Measurements from ENCODE around the gene PITPNM1.
"Not testable (repeated sequence)": the region's sequence is repeated elsewhere in the genome, so short reads cannot be mapped to it uniquely, and the experiment has no call there.

The PITPNM1 gene

GRCh38 chr11:67485873-67486361 is 19.2 kb downstream of the PITPNM1 start:
- DNase-seq, result peak; percentile 8

GRCh38 chr11:67484847-67485311 is 20.3 kb downstream of the PITPNM1 start:
- DNase-seq, result no peak

DNA sequence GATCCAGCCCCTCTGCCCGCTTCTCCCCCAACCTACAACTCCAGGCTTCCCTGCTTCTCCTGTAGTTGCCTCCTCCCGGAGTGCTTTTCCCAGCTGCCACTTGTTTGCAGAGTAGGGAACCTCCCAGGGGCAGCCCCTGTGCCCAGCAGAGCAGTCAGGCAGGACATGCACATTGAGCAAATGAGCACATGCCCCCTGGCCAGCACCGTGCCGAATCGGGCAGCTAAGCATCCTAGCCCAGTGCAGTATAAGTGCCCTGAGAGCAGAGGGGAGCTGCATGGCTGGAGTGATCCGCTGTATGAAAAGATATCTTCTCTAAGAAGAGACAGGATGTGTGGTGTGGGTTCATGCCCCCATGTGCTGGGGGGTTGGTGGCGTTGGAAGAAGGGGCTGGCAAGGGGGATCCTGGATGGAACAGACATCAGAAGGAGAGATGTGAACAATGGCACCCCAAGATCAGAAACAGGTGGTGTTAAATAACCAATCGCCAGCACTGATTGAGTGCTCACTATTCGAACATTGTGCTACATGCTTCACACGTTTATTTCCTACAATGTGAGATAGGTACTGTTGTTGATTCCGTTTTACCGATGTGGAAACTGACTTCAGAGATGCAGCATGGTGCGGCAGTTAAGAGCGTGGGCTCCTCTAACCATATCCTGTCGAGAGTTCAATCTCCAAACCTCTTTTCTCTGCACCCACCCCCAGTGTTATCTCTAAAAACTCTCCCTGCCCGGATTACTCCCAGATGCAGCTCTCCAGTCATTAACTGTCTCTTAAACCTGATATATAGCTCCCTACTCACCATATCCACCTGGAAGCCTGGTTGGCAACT is 21.1 kb downstream of the PITPNM1 start:
- DNase-seq, result no peak

DNA sequence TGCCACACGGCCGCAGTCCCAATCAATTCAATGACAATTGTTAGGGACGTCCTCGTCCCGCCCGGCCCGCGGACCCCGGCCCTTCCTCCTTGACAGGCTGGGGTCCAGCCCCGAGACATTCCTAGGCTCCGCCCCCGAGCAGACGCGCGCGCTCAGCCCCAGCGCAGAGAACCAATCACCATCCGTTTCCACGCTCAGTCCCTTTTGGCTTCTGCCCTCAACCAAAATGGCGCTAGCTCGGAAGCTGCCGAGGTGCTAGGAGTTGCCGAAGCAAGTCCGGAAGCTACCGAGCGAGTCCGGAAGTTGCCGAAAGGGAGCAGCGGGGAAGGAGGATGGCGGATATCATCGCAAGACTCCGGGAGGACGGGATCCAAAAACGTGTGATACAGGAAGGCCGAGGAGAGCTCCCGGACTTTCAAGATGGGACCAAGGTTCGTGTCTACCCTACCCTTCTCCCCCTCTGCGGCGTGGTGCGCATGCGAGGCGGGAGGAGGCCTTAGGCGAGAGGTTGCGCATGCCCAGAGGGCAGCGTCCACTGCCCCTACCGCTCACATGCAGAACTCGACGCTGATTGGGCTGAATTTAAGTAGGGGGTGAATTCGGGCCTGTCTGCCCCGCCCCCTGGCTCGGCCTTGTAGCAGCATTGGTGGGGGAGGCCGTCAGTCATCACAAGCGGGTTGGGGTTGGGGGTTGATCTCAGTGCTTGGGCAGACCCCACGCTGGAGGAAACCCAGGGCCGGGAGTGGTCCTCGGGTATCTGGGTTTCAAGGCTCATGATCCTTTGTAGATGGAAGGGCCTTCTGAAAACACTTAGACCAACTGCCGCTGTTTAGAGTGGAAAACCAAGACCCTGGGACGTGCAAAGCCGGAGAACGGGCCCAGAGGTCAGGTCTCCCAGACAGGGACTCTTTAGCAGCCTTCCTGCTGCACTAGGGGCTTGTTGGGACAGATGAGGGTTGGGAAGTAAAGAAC is 22.1 kb downstream of the PITPNM1 start, which contains the start of gene AIP:
Gene AIP, plus strand, starts transcription at position 200 of the 972 bp plus-strand sequence. Its CDS starts 133 bp downstream, at position 333.
- peak; percentile 98 for DNase-seq

DNA sequence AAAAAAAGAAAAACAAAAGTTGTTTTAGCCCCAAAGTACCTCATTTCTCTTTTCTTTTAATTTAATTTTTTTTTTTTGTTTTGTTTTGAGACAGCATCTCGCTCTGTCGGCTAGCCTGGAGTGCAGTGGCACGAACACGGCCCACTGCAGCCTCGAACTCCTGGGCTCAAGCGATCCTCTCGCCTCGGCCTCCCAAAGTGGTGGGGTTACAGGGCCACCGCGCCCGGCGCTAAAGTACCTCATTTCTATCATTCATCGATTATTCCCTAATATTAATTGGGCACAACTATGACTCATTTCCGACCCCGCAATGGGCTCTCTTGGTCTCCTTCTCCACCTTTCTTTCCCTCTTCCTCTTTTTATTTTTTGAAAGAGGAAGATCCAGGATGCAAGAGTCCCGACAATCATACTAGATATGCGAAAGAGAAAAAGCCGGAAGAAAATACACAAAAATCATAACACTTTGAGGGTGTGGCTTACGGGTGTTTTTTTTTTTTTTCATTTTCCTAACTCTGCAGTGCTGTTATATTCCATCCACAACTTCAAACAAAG is 22.8 kb downstream of the PITPNM1 start:
- no peak for DNase-seq

- DNase-seq, result not testable (repeated sequence)
Measured at GRCh38 chr11:67477344-67478050, 27.7 kb downstream of the PITPNM1 start.

GRCh38 chr11:67476692-67477091 is 28.5 kb downstream of the PITPNM1 start:
- DNase-seq, result not testable (repeated sequence)

GRCh38 chr11:67472882-67473281 is 32.3 kb downstream of the PITPNM1 start:
- no peak for DNase-seq

- no peak for DNase-seq
Measured at GRCh38 chr11:67470337-67471002, 34.7 kb downstream of the PITPNM1 start.

- DNase-seq, result no peak
Measured at GRCh38 chr11:67469508-67469811, 35.7 kb downstream of the PITPNM1 start.

DNA sequence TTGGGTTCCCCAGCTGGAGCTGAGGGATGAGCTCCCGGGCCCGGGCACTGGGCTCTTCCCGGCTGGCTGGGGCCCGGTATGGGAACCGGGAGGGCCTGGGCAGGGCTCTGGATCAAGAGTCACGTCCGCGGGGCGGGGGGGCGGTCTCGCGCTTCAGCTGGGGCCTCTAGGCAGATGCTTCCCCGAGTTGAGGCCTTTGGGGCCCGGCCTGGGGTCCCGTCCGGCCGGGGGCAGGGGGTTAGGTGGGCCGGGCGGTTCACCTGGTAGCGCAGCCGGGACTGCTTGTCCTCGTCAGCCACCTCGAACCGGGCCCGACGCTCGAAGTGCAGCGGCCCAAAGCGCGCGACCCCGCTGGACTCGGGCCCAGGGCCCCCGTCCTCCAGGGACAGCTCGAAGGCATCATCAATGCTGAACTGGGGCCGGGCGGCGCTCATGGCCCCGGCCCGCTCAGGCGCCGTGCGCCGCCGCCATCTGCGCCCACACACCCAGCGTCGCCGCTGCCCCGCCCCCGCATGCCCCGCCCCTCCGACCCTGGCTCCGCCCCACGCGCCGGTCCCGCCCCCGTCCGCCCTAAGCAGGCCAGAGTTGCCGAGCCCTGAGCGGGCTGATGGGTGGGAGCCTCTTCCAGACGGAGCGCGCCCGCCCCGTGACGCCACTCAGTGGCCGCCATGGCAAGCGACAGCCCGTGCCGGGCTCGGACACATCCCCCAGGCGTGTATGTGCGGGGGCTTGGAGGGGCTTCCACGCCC is 36.2 kb downstream of the PITPNM1 start, which contains the start of gene TMEM134:
Gene TMEM134, minus strand, starts transcription at position 493 of the 749 bp plus-strand sequence. Its CDS starts 59 bp downstream, at position 434.
- DNase-seq, result peak; percentile 85

- DNase-seq, result no peak
Measured at GRCh38 chr11:67468456-67468758, 36.8 kb downstream of the PITPNM1 start.

DNA sequence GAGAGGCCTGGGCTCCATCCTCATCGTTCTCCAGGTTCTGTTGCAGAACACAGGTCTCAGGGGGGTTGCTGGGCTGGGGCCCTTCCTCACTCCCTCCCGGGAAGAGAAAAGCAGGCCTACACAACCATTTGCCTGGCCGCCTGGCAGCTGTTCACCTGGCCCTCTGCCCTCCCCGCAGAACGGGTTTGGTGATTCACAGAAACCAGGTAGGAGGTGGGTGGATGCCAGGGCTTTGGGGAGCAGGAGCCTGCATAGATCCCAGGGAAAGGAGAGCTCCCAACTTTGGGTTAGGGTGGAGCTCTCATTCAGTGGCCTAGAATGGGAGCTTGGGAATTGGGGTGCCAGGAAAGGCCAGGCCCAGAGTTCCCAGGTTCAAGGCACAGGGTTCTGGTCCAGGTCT is 37.1 kb downstream of the PITPNM1 start:
- peak; percentile 8 for DNase-seq

- no peak for DNase-seq
Measured at GRCh38 chr11:67466962-67467771, 38.0 kb downstream of the PITPNM1 start.

DNA sequence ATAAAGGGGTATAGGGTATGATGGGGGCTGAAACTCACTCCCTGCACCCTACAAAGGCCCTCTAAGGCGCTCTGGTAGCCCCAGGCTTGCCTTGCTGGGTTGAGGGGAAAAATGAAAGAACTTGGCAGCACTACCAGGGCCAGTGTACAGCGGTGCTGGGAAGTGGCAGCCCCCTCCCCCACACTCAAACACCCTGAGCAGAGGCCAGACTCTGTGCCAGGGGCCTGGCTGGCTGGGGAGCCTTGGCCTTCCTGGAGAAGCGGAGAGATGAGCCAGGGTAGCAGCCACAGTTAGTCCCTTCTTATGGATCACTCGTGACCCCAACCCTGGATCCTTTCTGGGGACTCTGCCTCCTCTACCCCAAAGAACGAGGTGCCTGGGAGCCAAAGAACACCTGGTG is 38.8 kb downstream of the PITPNM1 start:
- DNase-seq, result peak; percentile 11

DNA sequence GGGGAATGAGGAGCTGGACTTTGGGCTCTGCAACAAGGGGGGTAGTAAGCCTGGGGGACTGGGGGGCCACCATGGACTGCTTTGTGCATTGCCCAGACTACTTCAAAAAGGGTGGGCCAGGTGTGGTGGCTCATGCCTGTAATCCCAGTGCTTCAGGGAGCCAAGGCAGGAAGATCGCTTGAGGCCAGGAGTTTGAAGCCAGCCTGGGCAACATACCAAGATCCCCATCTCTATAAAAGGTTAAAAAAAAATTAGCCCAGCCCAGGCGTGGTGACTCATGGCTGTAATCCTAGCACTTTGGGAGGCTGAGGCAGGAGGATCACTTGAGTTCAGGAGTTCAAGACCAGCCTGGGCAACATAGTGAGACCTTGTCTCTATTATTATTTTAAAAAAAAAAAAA is 39.6 kb downstream of the PITPNM1 start:
- not testable (repeated sequence) for DNase-seq

DNA sequence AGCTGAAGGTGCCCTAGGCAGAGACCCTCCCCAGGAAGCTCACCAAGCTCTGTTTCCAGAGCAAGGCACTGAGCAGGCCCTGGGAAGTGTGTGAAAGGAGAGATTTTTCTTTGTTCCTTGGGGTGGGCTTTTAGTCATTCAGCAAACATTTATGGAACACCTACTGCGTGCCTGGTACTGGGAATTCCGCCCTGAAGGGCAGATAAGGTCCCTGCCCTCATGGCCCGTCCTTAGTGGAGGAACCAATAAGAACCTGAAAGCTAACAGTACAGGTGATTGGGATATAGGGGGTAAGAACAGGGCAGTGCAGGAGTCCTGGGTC is 40.0 kb downstream of the PITPNM1 start:
- no peak for DNase-seq

DNA sequence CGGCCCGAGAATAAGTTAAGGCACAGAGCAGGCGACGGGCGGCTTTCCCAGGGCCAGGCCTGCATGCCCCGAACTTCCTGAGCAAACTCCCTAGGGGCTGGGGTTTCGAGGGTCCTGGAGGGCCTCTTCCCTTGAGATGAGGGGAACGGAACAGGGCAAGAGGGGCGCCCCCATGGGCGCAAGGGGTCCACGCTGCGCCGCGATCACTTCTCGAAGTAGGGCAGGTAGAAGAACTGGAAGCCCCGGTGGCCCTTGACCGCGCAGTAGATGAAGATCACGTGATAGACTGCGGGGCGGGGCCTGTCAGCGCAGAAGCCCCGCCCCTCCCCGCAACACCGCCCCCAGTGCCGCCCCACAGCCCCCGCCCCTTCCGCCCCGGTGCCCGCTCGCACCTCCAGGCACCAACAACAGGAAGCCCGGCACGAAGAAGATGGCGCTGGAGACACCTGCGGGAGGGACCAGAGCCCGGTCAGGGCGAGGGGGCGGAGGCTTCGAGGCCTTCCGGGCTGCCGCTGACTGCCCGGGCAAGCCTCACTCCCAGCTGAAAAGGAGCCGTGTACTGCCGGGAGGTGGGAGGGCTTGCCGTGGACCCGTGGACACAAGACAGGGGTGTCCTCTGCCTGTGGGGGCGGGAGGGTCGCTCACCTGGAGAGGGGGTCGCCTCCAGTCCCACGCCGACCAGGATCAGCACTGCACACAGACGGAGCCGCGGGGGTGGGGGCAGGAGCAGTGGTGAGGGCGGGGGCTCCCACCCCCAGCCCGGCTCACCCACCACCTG is 40.6 kb downstream of the PITPNM1 start:
- DNase-seq, result peak; percentile 88

GRCh38 chr11:67463680-67464410 is 41.3 kb downstream of the PITPNM1 start:
- DNase-seq, result no peak

Data from NCI-H2029 (cell line).